H9 (cell line): Measurements from ENCODE around the gene FLT1. TPM values are rescaled to one million over a fixed set of nuclear protein-coding genes. Genes with fewer than 3 reads are reported as not detected.

ENCODE experiments used
- DNase-seq: peaks from one replicate; pipeline ENCODE4 v3.0.0-alpha.2; 2017
- H2AFZ ChIP-seq: one replicate; pipeline ENCODE4 v1.6.1; 2013; ENCODE audit warnings: mild to moderate bottlenecking, low read length, control low read depth, moderate library complexity
- H2AK5ac ChIP-seq: 2 replicates; pipeline ENCODE4 v1.6.1; 2013; ENCODE audit warnings: low read length, control low read depth, mixed read lengths; ENCODE audit not compliant: insufficient read length
- H2BK120ac ChIP-seq: one replicate; pipeline ENCODE4 v1.6.1; 2013; ENCODE audit warnings: low read depth, mild to moderate bottlenecking, low read length, control low read depth, inconsistent platforms; ENCODE audit not compliant: poor library complexity, severe bottlenecking
- H2BK12ac ChIP-seq: 2 replicates; pipeline ENCODE4 v1.6.1; 2013; ENCODE audit warnings: low read length, control low read depth, mixed read lengths, low read depth; ENCODE audit not compliant: insufficient read length
- H2BK15ac ChIP-seq: 2 replicates; pipeline ENCODE4 v1.6.1; 2013; ENCODE audit warnings: low read depth, low read length, control low read depth
- H2BK20ac ChIP-seq: one replicate; pipeline ENCODE4 v1.6.1; 2013; ENCODE audit warnings: low read depth, mild to moderate bottlenecking, low read length, control low read depth, inconsistent platforms; ENCODE audit not compliant: poor library complexity, severe bottlenecking
- H2BK5ac ChIP-seq: 2 replicates; pipeline ENCODE4 v1.6.1; 2013; ENCODE audit warnings: low read length, control low read depth, mixed read lengths; ENCODE audit not compliant: insufficient read length
- H3K14ac ChIP-seq: 2 replicates; pipeline ENCODE4 v1.6.1; 2013; ENCODE audit warnings: low read length, control low read depth; ENCODE audit not compliant: insufficient read depth
- H3K18ac ChIP-seq: 2 replicates; pipeline ENCODE4 v1.6.1; 2013; ENCODE audit warnings: low read depth, mild to moderate bottlenecking, mixed read lengths, low read length, control low read depth; ENCODE audit not compliant: insufficient read length
- H3K23ac ChIP-seq: 2 replicates; pipeline ENCODE4 v1.6.1; 2013; ENCODE audit warnings: low read length, control low read depth, mixed read lengths, low read depth; ENCODE audit not compliant: insufficient read length
- H3K23me2 ChIP-seq: 2 replicates; pipeline ENCODE4 v1.6.1; 2013; ENCODE audit warnings: low read depth, mild to moderate bottlenecking, mixed read lengths, low read length, control low read depth; ENCODE audit not compliant: insufficient read length, poor library complexity, severe bottlenecking
- H3K27ac ChIP-seq: 2 replicates; pipeline ENCODE4 v1.5.1; 2013; ENCODE audit warnings: low read length, control low read depth, mixed read lengths, low read depth; ENCODE audit not compliant: insufficient read length
- H3K27me3 ChIP-seq: 2 replicates; pipeline ENCODE4 v1.6.1; 2013; ENCODE audit warnings: low read length, control low read depth, inconsistent platforms; ENCODE audit not compliant: insufficient read depth
- H3K4ac ChIP-seq: 2 replicates; pipeline ENCODE4 v1.6.1; 2013; ENCODE audit warnings: low read depth, mild to moderate bottlenecking, control low read depth, inconsistent platforms, low read length, moderate library complexity
- H3K4me1 ChIP-seq: 2 replicates; pipeline ENCODE4 v1.6.1; 2013; ENCODE audit warnings: low read length, control low read depth, inconsistent platforms; ENCODE audit not compliant: insufficient read depth
- H3K4me2 ChIP-seq: 2 replicates; pipeline ENCODE4 v1.6.1; 2013; ENCODE audit warnings: low read length, control low read depth, mixed read lengths; ENCODE audit not compliant: insufficient read length, insufficient read depth
- H3K56ac ChIP-seq: 2 replicates; pipeline ENCODE4 v1.6.1; 2013; ENCODE audit warnings: low read depth, mild to moderate bottlenecking, mixed read lengths, low read length, control low read depth; ENCODE audit not compliant: insufficient read length
- H3K79me1 ChIP-seq: 2 replicates; pipeline ENCODE4 v1.6.1; 2013; ENCODE audit warnings: low read depth, mild to moderate bottlenecking, moderate library complexity, low read length, control low read depth, inconsistent platforms; ENCODE audit not compliant: insufficient read depth, poor library complexity, severe bottlenecking
- H3K79me2 ChIP-seq: 2 replicates; pipeline ENCODE4 v1.6.1; 2013; ENCODE audit warnings: low read length, control low read depth, inconsistent platforms; ENCODE audit not compliant: insufficient read depth
- H3K9ac ChIP-seq: 2 replicates; pipeline ENCODE4 v1.6.1; 2013; ENCODE audit warnings: low read length, control low read depth, mixed read lengths; ENCODE audit not compliant: insufficient read length; ENCODE audit errors: extremely low read depth
- H3K9me3 ChIP-seq: one replicate; pipeline ENCODE4 v1.6.1; 2013; ENCODE audit warnings: low read depth, low read length, inconsistent platforms; ENCODE audit not compliant: control insufficient read depth
- H3T11ph ChIP-seq: one replicate; pipeline ENCODE4 v1.6.1; 2013; ENCODE audit warnings: mild to moderate bottlenecking, low read length, control low read depth, inconsistent platforms
- H4K20me1 ChIP-seq: one replicate; pipeline ENCODE4 v1.6.1; 2013; ENCODE audit not compliant: control insufficient read depth, insufficient read length, insufficient read depth
- H4K5ac ChIP-seq: 2 replicates; pipeline ENCODE4 v1.6.1; 2013; ENCODE audit warnings: low read depth, mild to moderate bottlenecking, mixed read lengths, low read length, control low read depth; ENCODE audit not compliant: insufficient read length
- H4K8ac ChIP-seq: replicated peaks from 2 replicates; pipeline ENCODE4 v1.6.1; 2013; ENCODE audit warnings: low read length, control low read depth, mixed read lengths, low read depth; ENCODE audit not compliant: insufficient read length
- H4K91ac ChIP-seq: 2 replicates; pipeline ENCODE4 v1.6.1; 2013; ENCODE audit warnings: low read depth, mild to moderate bottlenecking, moderate library complexity, mixed read lengths, low read length, control low read depth; ENCODE audit not compliant: insufficient read length
- H3K27ac Mint-ChIP-seq, 3 experiments: 2 replicates in 2 of 3; 3 replicates in 1 of 3; pipeline ENCODE4 v1.8.0; 2020 to 2021; ENCODE audit warnings: mixed read lengths in 3 of 3, mild to moderate bottlenecking in 1 of 3, moderate library complexity in 1 of 3
- H3K27me3 Mint-ChIP-seq: 2 replicates; pipeline ENCODE4 v1.8.0; 2021; ENCODE audit warnings: low read depth, mild to moderate bottlenecking, moderate library complexity, mixed read lengths
- H3K36me3 Mint-ChIP-seq, 3 experiments: 2 replicates in 2 of 3; 3 replicates in 1 of 3; pipeline ENCODE4 v1.8.0; 2020 to 2021; ENCODE audit warnings: low read depth in 3 of 3, mixed read lengths in 3 of 3; ENCODE audit not compliant: insufficient read depth in 1 of 3
- H3K4me1 Mint-ChIP-seq, 2 experiments: 2 replicates each; pipeline ENCODE4 v1.8.0; 2020; ENCODE audit warnings: mixed read lengths in 2 of 2
- H3K4me3 Mint-ChIP-seq, 2 experiments: 2 replicates in 1 of 2; 3 replicates in 1 of 2; pipeline ENCODE4 v1.8.0; 2020 to 2021; ENCODE audit warnings: mild to moderate bottlenecking in 2 of 2, mixed read lengths in 2 of 2, moderate library complexity in 1 of 2
- H3K9me3 Mint-ChIP-seq, 2 experiments: 2 replicates in 1 of 2; 3 replicates in 1 of 2; pipeline ENCODE4 v1.8.0; 2020; ENCODE audit warnings: mild to moderate bottlenecking in 2 of 2, mixed read lengths in 2 of 2, moderate library complexity in 1 of 2
- CTCF ChIP-seq: fragments of 200-600 bp; sonication (generic); conservative IDR thresholded peaks from 3 replicates; pipeline ENCODE4 v1.8.0; 2021; ENCODE audit warnings: antibody characterized with exemption, mild to moderate bottlenecking
- WGBS: extraction: QIAGEN DNeasy Blood & Tissue Kit; methylation state at CpG from one replicate; pipeline ENCODE4 v1.1.7; 2013; ENCODE audit warnings: missing lambda C conversion rate, low lambda C conversion rate, mixed read lengths; ENCODE audit not compliant: insufficient read length; ENCODE audit errors: extremely low coverage; 5-methylcytosine and 5-hydroxymethylcytosine counted together
- total RNA-seq: library from RNA; stranded (reverse); gene quantifications from 2 replicates; pipeline ENCODE4 v1.2.1, GENCODE V29; 2021

Gene FLT1
- total RNA-seq, 1 experiment from 2014 or later = 84.1 TPM

GRCh38 chr13:28282451-28282850, 212.5 kb downstream of the FLT1 start:
- no CpG with 5 or more reads among the region's 5 CpGs for WGBS

More at GRCh38 chr13:28282451-28282850, 212.5 kb downstream of the FLT1 start:
- H3K14ac ChIP-seq = no peak overlapping the region
- H3K4me1 ChIP-seq = no peaks in the 10 kb centered on the region; the same call in 1 of the 2 replicates
- H2BK15ac ChIP-seq = no peak overlapping the region
- Mint-ChIP-seq H3K4me3 (no peak overlapping the region), H3K36me3 (peaks cover 19 to 54% (median 51%) of the 10 kb centered on the region in 3 experiments; a peak in 6 of 7 replicates), H3K9me3 (no peaks in the 10 kb centered on the region), H3K4me1 (peaks cover 17 to 19% of the 10 kb centered on the region in 2 experiments), H3K27ac (no peak overlapping the region), H3K27me3 (no peaks in the 10 kb centered on the region)
- no peaks in the 10 kb centered on the region for H3K23me2 ChIP-seq
- H3K4me2 ChIP-seq = no peak overlapping the region
- H2BK20ac ChIP-seq = no peak overlapping the region
- H4K5ac ChIP-seq = no peak overlapping the region
- no peak overlapping the region for H3K9ac ChIP-seq
- H3K23ac ChIP-seq = no peak overlapping the region
- no peak overlapping the region for H4K8ac ChIP-seq
- no peak for DNase-seq
- H2AK5ac ChIP-seq = no peak overlapping the region
- no peak overlapping the region for H3K56ac ChIP-seq
- H4K20me1 ChIP-seq = no peaks in the 10 kb centered on the region
- no peak overlapping the region for H3K27ac ChIP-seq
- no peak for TF ChIP-seq CTCF
- no peaks in the 10 kb centered on the region for H3K79me2 ChIP-seq
- H2BK5ac ChIP-seq = no peak overlapping the region
- H4K91ac ChIP-seq = no peak overlapping the region
- no peak overlapping the region for H3T11ph ChIP-seq
- H3K9me3 ChIP-seq = no peaks in the 10 kb centered on the region
- no peaks in the 10 kb centered on the region for H3K27me3 ChIP-seq
- H2BK120ac ChIP-seq = no peak overlapping the region
- no peak overlapping the region for H2AFZ ChIP-seq
- H3K4ac ChIP-seq = no peak overlapping the region
- no peaks in the 10 kb centered on the region for H3K79me1 ChIP-seq
- H3K18ac ChIP-seq = no peak overlapping the region
- no peak overlapping the region for H2BK12ac ChIP-seq
